Chondrocyte (in vitro differentiated cells): ENCODE data around the gene INSYN1. TPM values are rescaled to one million over a fixed set of nuclear protein-coding genes. Genes with fewer than 3 reads are reported as not detected.
"Not testable (repeated sequence)": the region's sequence is repeated elsewhere in the genome, so short reads cannot be mapped to it uniquely, and the experiment has no call there.

Experiments used
- DNase-seq: peaks from one replicate; pipeline ENCODE4 v3.0.0; 2021; ENCODE audit warnings: mixed read lengths, low spot score
- H3K27ac Mint-ChIP-seq: one replicate; pipeline ENCODE4 v1.8.0; 2021; ENCODE audit warnings: mild to moderate bottlenecking, moderate library complexity, mixed read lengths; ENCODE audit not compliant: unreplicated experiment
- H3K27me3 Mint-ChIP-seq: 2 replicates; pipeline ENCODE4 v1.8.0; 2021; ENCODE audit warnings: low read depth, mixed read lengths
- H3K36me3 Mint-ChIP-seq: 2 replicates; pipeline ENCODE4 v1.8.0; 2021; ENCODE audit warnings: low read depth, mixed read lengths
- H3K4me1 Mint-ChIP-seq: 2 replicates; pipeline ENCODE4 v1.8.0; 2021; ENCODE audit warnings: low read depth, mild to moderate bottlenecking, mixed read lengths
- H3K4me3 Mint-ChIP-seq: one replicate; pipeline ENCODE4 v1.8.0; 2021; ENCODE audit warnings: mild to moderate bottlenecking, moderate library complexity, mixed read lengths; ENCODE audit not compliant: unreplicated experiment
- H3K9me3 Mint-ChIP-seq: 2 replicates; pipeline ENCODE4 v1.8.0; 2021; ENCODE audit warnings: low read depth, mixed read lengths
- CTCF ChIP-seq: fragments of 200-600 bp; sonication (generic); IDR thresholded peaks from 2 replicates; pipeline ENCODE4 v1.5.0; 2021; ENCODE audit warnings: antibody characterized with exemption, mild to moderate bottlenecking, moderate library complexity
- total RNA-seq: library from RNA; stranded (reverse); gene quantifications from 3 replicates; pipeline ENCODE4 v1.2.1, GENCODE V29; 2021

INSYN1 gene
- total RNA-seq, 1 donor from 2014 or later: 23.0 TPM

- TF ChIP-seq CTCF: no peak
- Mint-ChIP-seq H3K27ac (no peak overlapping the region), H3K4me3 (no peak overlapping the region), H3K4me1 (peaks cover 46% of the 10 kb centered on the region), H3K27me3 (no peaks in the 10 kb centered on the region), H3K36me3 (no peaks in the 10 kb centered on the region), H3K9me3 (no peaks in the 10 kb centered on the region)
- DNase-seq: no peak
These were observed 44.4 kb upstream of the INSYN1 start for GRCh38 chr15:73797366-73798158.

- Mint-ChIP-seq H3K27me3 (no peaks in the 10 kb centered on the region), H3K27ac (no peak overlapping the region), H3K36me3 (no peaks in the 10 kb centered on the region), H3K4me3 (no peak overlapping the region), H3K4me1 (peaks cover 34% of the 10 kb centered on the region), H3K9me3 (no peaks in the 10 kb centered on the region)
- TF ChIP-seq CTCF: no peak
- no peak for DNase-seq
These were observed 43.2 kb upstream of the INSYN1 start for GRCh38 chr15:73796331-73796831.

- DNase-seq: no peak
- Mint-ChIP-seq H3K27ac (no peak overlapping the region), H3K4me3 (no peak overlapping the region), H3K4me1 (peaks cover 16% of the 10 kb centered on the region), H3K36me3 (no peaks in the 10 kb centered on the region), H3K9me3 (no peaks in the 10 kb centered on the region), H3K27me3 (no peaks in the 10 kb centered on the region)
- TF ChIP-seq CTCF: no peak
These were observed 41.4 kb upstream of the INSYN1 start for GRCh38 chr15:73794443-73795133.

- H3K27ac Mint-ChIP-seq, H3K36me3 Mint-ChIP-seq, H3K9me3 Mint-ChIP-seq, H3K4me3 Mint-ChIP-seq, H3K27me3 Mint-ChIP-seq, DNase-seq, H3K4me1 Mint-ChIP-seq: not testable (repeated sequence)
These were observed 39.9 kb upstream of the INSYN1 start for GRCh38 chr15:73792899-73793541.

GRCh38 chr15:73792415-73792814 is 39.3 kb upstream of the INSYN1 start:
- peaks cover 10% of the 10 kb centered on the region for H3K4me1 Mint-ChIP-seq
- H3K27ac Mint-ChIP-seq: no peak overlapping the region

More at GRCh38 chr15:73792415-73792814, 39.3 kb upstream of the INSYN1 start:
- Mint-ChIP-seq H3K27me3 (no peaks in the 10 kb centered on the region), H3K4me3 (no peak overlapping the region), H3K9me3 (no peaks in the 10 kb centered on the region), H3K36me3 (no peaks in the 10 kb centered on the region)
- TF ChIP-seq CTCF: no peak
- DNase-seq: no peak
